GM12878 (cell line): Measurements from ENCODE around the gene SIK2. TPM values are rescaled to one million over a fixed set of nuclear protein-coding genes. Genes with fewer than 3 reads are reported as not detected.
"Not testable (repeated sequence)": the region's sequence is repeated elsewhere in the genome, so short reads cannot be mapped to it uniquely, and the experiment has no call there.

ENCODE experiments used
- ATAC-seq: fragments of 200-7000 bp; cut with Tn5 transposase; 3 replicates; pipeline ENCODE4 v1.9.1; 2020; ENCODE audit warnings: mild to moderate bottlenecking, moderate library complexity
- BruUV-seq: library from RNA; stranded (reverse); fragments of 400-500 nt; replicated peaks from 2 replicates; lab custom pipeline; 2021; lab: Mats Ljungman, UMichigan
- CTCF ChIA-PET: fragments of 300-600 bp; sonication (Branson Sonifier 250); formaldehyde crosslinking; extraction: SDS; loops from one replicate; lab custom pipeline; 2021; ENCODE audit warnings: inconsistent platforms; lab: Yijun Ruan, JAX
- POLR2A ChIA-PET: fragments of 350-600 bp; formaldehyde crosslinking; extraction: SDS; loops from one replicate; lab custom pipeline; 2021; ENCODE audit warnings: inconsistent platforms; lab: Charles Lee
- RAD21 ChIA-PET: fragments of 300-600 bp; sonication (Branson Sonifier 250); formaldehyde crosslinking; loops from one replicate; lab custom pipeline; 2023; ENCODE audit warnings: antibody characterized with exemption; ENCODE audit not compliant: unreplicated experiment; lab: Charles Lee
- SMC1A ChIA-PET: fragments of 300-600 bp; sonication (Branson Sonifier 250); formaldehyde crosslinking; loops from one replicate; lab custom pipeline; 2023; ENCODE audit not compliant: unreplicated experiment, uncharacterized antibody; lab: Charles Lee
- DNase-seq: peaks from one replicate; pipeline ENCODE4 v3.0.0-alpha.2; 2011; ENCODE audit warnings: low read depth, low spot score
- FAIRE-seq: peaks from 3 replicates; lab custom pipeline; 2011; peaks lifted over from hg19 to GRCh38; lab: Jason Lieb, UNC
- H2AFZ ChIP-seq: 2 replicates; pipeline ENCODE4 v1.6.0; 2011; ENCODE audit warnings: low read depth, low read length, control low read depth; ENCODE audit not compliant: control insufficient read depth
- H3K27ac ChIP-seq: 2 replicates; pipeline ENCODE4 v1.5.1; 2011; ENCODE audit warnings: control low read depth; ENCODE audit not compliant: control insufficient read depth, insufficient read depth
- H3K27me3 ChIP-seq, 2 experiments: replicated peaks in 1 of 2; 2 replicates each; pipeline versions ENCODE4 v1.6.0 to v1.6.1; 2011; ENCODE audit warnings: low read length in 1 of 2; ENCODE audit not compliant: control insufficient read depth in 2 of 2, insufficient read depth in 2 of 2
- H3K36me3 ChIP-seq, 2 experiments: 2 replicates each; pipeline ENCODE4 v1.5.1; 2011; ENCODE audit warnings: low read length in 1 of 2; ENCODE audit not compliant: control insufficient read depth in 2 of 2, insufficient read depth in 2 of 2
- H3K4me1 ChIP-seq: 2 replicates; pipeline ENCODE4 v1.6.1; 2011; ENCODE audit warnings: mild to moderate bottlenecking, low read length, moderate library complexity, mixed read lengths; ENCODE audit not compliant: control insufficient read depth, insufficient read depth
- H3K4me2 ChIP-seq: 2 replicates; pipeline ENCODE4 v1.6.0; 2011; ENCODE audit warnings: control low read depth; ENCODE audit not compliant: control insufficient read depth, insufficient read depth
- H3K4me3 ChIP-seq: fragments of 200-600 bp; sonication (generic); 2 replicates; pipeline ENCODE4 v1.5.1; 2016
- H3K79me2 ChIP-seq: 2 replicates; pipeline ENCODE4 v1.6.0; 2011; ENCODE audit warnings: low read length; ENCODE audit not compliant: control insufficient read depth, insufficient read depth
- H3K9ac ChIP-seq: 2 replicates; pipeline ENCODE4 v1.8.0; 2011; ENCODE audit warnings: low read length, control low read depth, mixed read lengths; ENCODE audit not compliant: control insufficient read depth, insufficient read depth
- H3K9me3 ChIP-seq: replicated peaks from 3 replicates; pipeline ENCODE4 v1.5.1; 2011; ENCODE audit warnings: mild to moderate bottlenecking, low read length; ENCODE audit not compliant: control insufficient read depth, insufficient read depth
- H4K20me1 ChIP-seq: 2 replicates; pipeline ENCODE4 v1.6.0; 2011; ENCODE audit not compliant: control insufficient read depth, insufficient read depth
- GATAD2B ChIP-seq: fragments of 450-650 bp; conservative IDR thresholded peaks from 2 replicates; pipeline ENCODE4 v1.6.1; 2017; ENCODE audit warnings: low read depth, mild to moderate bottlenecking, moderate library complexity
- IRF5 ChIP-seq: fragments of 450-650 bp; IDR thresholded peaks from 2 replicates; pipeline ENCODE4 v1.6.1; 2017; ENCODE audit warnings: borderline replicate concordance
- MTA3 ChIP-seq: IDR thresholded peaks from 2 replicates; pipeline ENCODE4 v1.6.1; 2012; ENCODE audit warnings: low read length, inconsistent platforms, borderline replicate concordance
- PAX5 ChIP-seq: IDR thresholded peaks from 2 replicates; pipeline ENCODE4 v1.6.1; 2011; ENCODE audit warnings: low read depth, low read length, borderline replicate concordance
- TCF12 ChIP-seq: IDR thresholded peaks from 2 replicates; pipeline ENCODE4 v1.6.1; 2011; ENCODE audit warnings: low read depth, mild to moderate bottlenecking, low read length
- USF1 ChIP-seq: IDR thresholded peaks from 2 replicates; pipeline ENCODE4 v1.6.1; 2011; ENCODE audit warnings: borderline replicate concordance, low read depth, mild to moderate bottlenecking, moderate library complexity, mixed read lengths, low read length; ENCODE audit not compliant: insufficient read depth; ENCODE audit errors: extremely low read length
- WGBS: methylation state at CpG from one replicate; pipeline ENCODE4 v1.1.6; 2016; ENCODE audit warnings: low lambda C conversion rate; ENCODE audit not compliant: insufficient replicate concordance, insufficient coverage; ENCODE audit errors: missing lambda C conversion rate; 5-methylcytosine and 5-hydroxymethylcytosine counted together
- in situ Hi-C: fragments of 300-500 bp; cut with MboI; formaldehyde crosslinking; loops from 9 replicates; pipeline ENCODE4 v1.14.3; 2018; ENCODE audit warnings: mixed read lengths
- intact Hi-C: fragments of 100-400 bp; cut with micrococcal nuclease; formaldehyde crosslinking; loops from one replicate; pipeline ENCODE4 v1.14.2; 2022; ENCODE audit not compliant: unreplicated experiment
- polyA plus RNA-seq, 11 experiments: library from polyadenylated mRNA; depleted of rRNA in 4 of 11; unstranded in 6 of 11; stranded (reverse) in 5 of 11; fragments of >200 nt; fragmentation: Nextera tagmentation in 4 of 11; fragmentation: Illumina TruSeq in 1 of 11; extraction: Ambion mirVana in 4 of 11; extraction: Trizol in 1 of 11; gene quantifications; 1 replicate in 1 of 11; 2 replicates in 10 of 11; pipeline versions ENCODE4 v1.2.1 to v1.2.3, GENCODE V29; 2011 to 2016; ENCODE audit warnings: inconsistent platforms in 2 of 11, missing spikeins in 2 of 11, low read depth in 1 of 11
- total RNA-seq, 4 experiments: library from RNA; depleted of rRNA in 3 of 4; stranded (reverse); fragments of >200 nt in 3 of 4; fragmentation: Illumina TruSeq in 1 of 4; extraction: Trizol in 1 of 4; gene quantifications; 2 replicates each; pipeline versions ENCODE4 v1.2.1 to v1.2.3, GENCODE V29; 2013 to 2021

Gene SIK2
- total and polyA plus RNA-seq, 10 of the 15 experiments (the other 5 are each of a cell fraction or from before 2014, with no cell fraction given), result 0.97 to 14.2 (median 4.5) TPM

GRCh38 chr11:111655924-111656323, 53.7 kb downstream of the SIK2 start (continued):
- TF ChIP-seq USF1, result no peak
- TF ChIP-seq IRF5, result no peak
- no peak for TF ChIP-seq PAX5
- no peak for TF ChIP-seq GATAD2B
- TF ChIP-seq TCF12, result no peak
- no peak for TF ChIP-seq MTA3

- RAD21 ChIA-PET, H3K4me1 ChIP-seq, H2AFZ ChIP-seq, H3K4me2 ChIP-seq, POLR2A ChIA-PET, intact Hi-C loops, H3K4me3 ChIP-seq, H4K20me1 ChIP-seq, H3K79me2 ChIP-seq, H3K36me3 ChIP-seq, H3K27ac ChIP-seq, H3K9ac ChIP-seq, ATAC-seq, DNase-seq, in situ Hi-C loops, BruUV-seq, FAIRE-seq, H3K9me3 ChIP-seq, H3K27me3 ChIP-seq: not testable (repeated sequence)
- WGBS, result 95% methylated on average over 8 of the region's 8 CpGs
- CTCF ChIA-PET, result interaction anchor here (0.8 to 1.3 kb wide), 3 partner anchors 10 to 52 kb away, joined by 3 to 4 read pairs (median 3); no protein-coding TSS in a partner anchor
- SMC1A ChIA-PET, result interaction anchor here (0.7 to 2.9 kb wide), 2 partner anchors 8 to 27 kb away, joined by 3 to 14 read pairs; no protein-coding TSS in a partner anchor
Measured at GRCh38 chr11:111657905-111658304, 55.7 kb downstream of the SIK2 start.

GRCh38 chr11:111658493-111658892, 56.2 kb downstream of the SIK2 start:
- FAIRE-seq, H3K27me3 ChIP-seq, POLR2A ChIA-PET, H3K79me2 ChIP-seq, H2AFZ ChIP-seq, H4K20me1 ChIP-seq, H3K4me3 ChIP-seq, H3K4me2 ChIP-seq, DNase-seq, BruUV-seq, H3K9me3 ChIP-seq, ATAC-seq, H3K4me1 ChIP-seq, H3K27ac ChIP-seq, H3K36me3 ChIP-seq, RAD21 ChIA-PET, H3K9ac ChIP-seq, intact Hi-C loops, in situ Hi-C loops: not testable (repeated sequence)
- ChIA-PET SMC1A (interaction anchor here (1.8 to 2.9 kb wide), 3 partner anchors 9 to 54 kb away, joined by 3 to 14 read pairs (median 4); no protein-coding TSS in a partner anchor), CTCF (interaction anchor here (0.5 to 0.8 kb wide), 2 partner anchors 28 to 53 kb away, joined by 3 read pairs; no protein-coding TSS in a partner anchor)
- 62% methylated on average over 3 of the region's 3 CpGs for WGBS
